GM23338 (cell line): Measurements from ENCODE around the gene PDRG1. TPM values are rescaled to one million over a fixed set of nuclear protein-coding genes. Genes with fewer than 3 reads are reported as not detected.

ENCODE experiments used
- ATAC-seq: fragments of 200-7000 bp; cut with Tn5 transposase; 3 replicates; pipeline ENCODE4 v1.9.1; 2020
- DNase-seq: peaks from one replicate; pipeline ENCODE4 v3.0.0-alpha.2; 2015; ENCODE audit warnings: low spot score
- H2AFZ ChIP-seq: fragments of 200-600 bp; sonication (generic); 2 replicates; pipeline ENCODE4 v1.8.0; 2016; ENCODE audit warnings: antibody characterized with exemption, mild to moderate bottlenecking, moderate library complexity
- H3F3A ChIP-seq: fragments of 200-600 bp; sonication (generic); replicated peaks from 2 replicates; pipeline ENCODE4 v1.8.0; 2017; ENCODE audit warnings: antibody characterized with exemption, mixed run types, low read depth
- H3K27ac ChIP-seq: fragments of 200-600 bp; sonication (generic); 2 replicates; pipeline ENCODE4 v1.6.1; 2016; ENCODE audit warnings: low read depth
- H3K27me3 ChIP-seq: fragments of 200-600 bp; sonication (generic); 2 replicates; pipeline ENCODE4 v1.8.0; 2016; ENCODE audit warnings: mild to moderate bottlenecking, mixed run types, moderate library complexity; ENCODE audit not compliant: insufficient read depth
- H3K36me3 ChIP-seq: fragments of 200-600 bp; sonication (generic); 2 replicates; pipeline ENCODE4 v1.8.0; 2016; ENCODE audit warnings: mild to moderate bottlenecking; ENCODE audit not compliant: insufficient read depth
- H3K4me1 ChIP-seq: fragments of 200-600 bp; sonication (generic); 2 replicates; pipeline ENCODE4 v1.8.0; 2016; ENCODE audit warnings: mild to moderate bottlenecking, moderate library complexity; ENCODE audit not compliant: insufficient read depth
- H3K4me2 ChIP-seq: fragments of 200-600 bp; sonication (generic); 2 replicates; pipeline ENCODE4 v1.7.1; 2017; ENCODE audit warnings: mixed run types
- H3K4me3 ChIP-seq: fragments of 200-600 bp; sonication (generic); 2 replicates; pipeline ENCODE4 v1.6.1; 2016; ENCODE audit warnings: mixed run types
- H3K79me2 ChIP-seq: fragments of 200-600 bp; sonication (generic); replicated peaks from 2 replicates; pipeline ENCODE4 v1.8.0; 2017; ENCODE audit warnings: mild to moderate bottlenecking; ENCODE audit not compliant: insufficient read depth
- H3K9me2 ChIP-seq: fragments of 200-600 bp; sonication (generic); 2 replicates; pipeline ENCODE4 v1.8.0; 2017; ENCODE audit not compliant: insufficient read depth
- H4K20me1 ChIP-seq: fragments of 200-600 bp; sonication (generic); replicated peaks from 2 replicates; pipeline ENCODE4 v1.8.0; 2017; ENCODE audit warnings: mild to moderate bottlenecking; ENCODE audit not compliant: insufficient read depth
- H3K27ac Mint-ChIP-seq: 2 replicates; pipeline ENCODE4 v1.8.0; 2020; ENCODE audit warnings: inconsistent platforms, mild to moderate bottlenecking, moderate library complexity, mixed read lengths
- H3K27me3 Mint-ChIP-seq: 3 replicates; pipeline ENCODE4 v1.8.0; 2022; ENCODE audit warnings: low read depth, mild to moderate bottlenecking, moderate library complexity, mixed read lengths, inconsistent platforms; ENCODE audit not compliant: insufficient read depth, poor library complexity
- H3K36me3 Mint-ChIP-seq: 3 replicates; pipeline ENCODE4 v1.8.0; 2021; ENCODE audit warnings: low read depth, mild to moderate bottlenecking, inconsistent platforms, moderate library complexity, mixed read lengths
- H3K4me1 Mint-ChIP-seq: 3 replicates; pipeline ENCODE4 v1.8.0; 2020; ENCODE audit warnings: mild to moderate bottlenecking, inconsistent platforms, mixed read lengths
- H3K4me3 Mint-ChIP-seq: 3 replicates; pipeline ENCODE4 v1.8.0; 2021; ENCODE audit warnings: moderate library complexity, mild to moderate bottlenecking, inconsistent platforms, mixed read lengths
- H3K9me3 Mint-ChIP-seq: 3 replicates; pipeline ENCODE4 v1.8.0; 2020; ENCODE audit warnings: moderate library complexity, mild to moderate bottlenecking, inconsistent platforms, mixed read lengths
- CREB1 ChIP-seq: fragments of 250-450 bp; sonication (Bioruptor Pico); IDR thresholded peaks from 2 replicates; pipeline ENCODE4 v1.5.0; 2020; ENCODE audit warnings: low read depth, mild to moderate bottlenecking, moderate library complexity
- ETS1 ChIP-seq: IDR thresholded peaks from 2 replicates; pipeline ENCODE4 v1.6.1; 2016; ENCODE audit warnings: antibody characterized with exemption
- EZH2phosphoT487 ChIP-seq: fragments of 200-600 bp; sonication (generic); IDR thresholded peaks from one replicate; pipeline ENCODE4 v1.8.1; 2018; ENCODE audit warnings: antibody characterized with exemption; ENCODE audit not compliant: unreplicated experiment
- JUNB ChIP-seq: IDR thresholded peaks from one replicate; pipeline ENCODE4 v1.6.1; 2016; ENCODE audit warnings: antibody characterized with exemption; ENCODE audit not compliant: unreplicated experiment
- NANOG ChIP-seq: IDR thresholded peaks from 2 replicates; pipeline ENCODE4 v1.6.1; 2016; ENCODE audit warnings: antibody characterized with exemption, borderline replicate concordance
- REST ChIP-seq: IDR thresholded peaks from one replicate; pipeline ENCODE4 v1.6.1; 2018; ENCODE audit warnings: antibody characterized with exemption; ENCODE audit not compliant: unreplicated experiment
- STAT1 ChIP-seq: IDR thresholded peaks from one replicate; pipeline ENCODE4 v1.6.1; 2016; ENCODE audit warnings: antibody characterized with exemption; ENCODE audit not compliant: unreplicated experiment
- ZNF114 ChIP-seq: fragments of 250-450 bp; sonication (Bioruptor Pico); IDR thresholded peaks from 2 replicates; pipeline ENCODE4 v1.5.0; 2020; ENCODE audit warnings: mild to moderate bottlenecking, moderate library complexity
- ZNF331 ChIP-seq: fragments of 250-450 bp; sonication (Bioruptor Pico); IDR thresholded peaks from 2 replicates; pipeline ENCODE4 v1.5.0; 2020; ENCODE audit warnings: low read depth, mild to moderate bottlenecking, moderate library complexity
- ZNF462 ChIP-seq: fragments of 250-450 bp; sonication (Bioruptor Pico); IDR thresholded peaks from 2 replicates; pipeline ENCODE4 v1.5.0; 2020; ENCODE audit warnings: mild to moderate bottlenecking, moderate library complexity
- polyA plus RNA-seq: library from polyadenylated mRNA; unstranded; fragments of >200 nt; fragmentation: Nextera tagmentation; extraction: Ambion mirVana; gene quantifications from 2 replicates; pipeline ENCODE4 v1.2.1, GENCODE V29; 2016
- total RNA-seq: library from RNA; depleted of rRNA; stranded (reverse); fragments of >200 nt; shearing (Covaris generic); gene quantifications from 2 replicates; pipeline ENCODE4 v1.2.3, GENCODE V29; 2014

Gene PDRG1
- total and polyA plus RNA-seq, 2 experiments from 2014 or later: 10.5 to 27.8 TPM

GRCh38 chr20:31922588-31922987 lies 29.3 kb downstream of the PDRG1 start:
- peaks cover 74% of the 10 kb centered on the region for H3K9me3 Mint-ChIP-seq
- H4K20me1 ChIP-seq: no peaks in the 10 kb centered on the region
- no peak overlapping the region for H3K4me2 ChIP-seq
- no peak overlapping the region for H3K4me3 ChIP-seq
- no peak for ATAC-seq
- H3K27me3 ChIP-seq: no peaks in the 10 kb centered on the region
- no peak overlapping the region for H3K27ac ChIP-seq
- no peaks in the 10 kb centered on the region for H3F3A ChIP-seq
- TF ChIP-seq REST (no peak), EZH2phosphoT487 (no peak), STAT1 (no peak), ZNF331 (CRISPR knock-in tag) (no peak), NANOG (no peak), JUNB (no peak), CREB1 (CRISPR knock-in tag) (no peak), ETS1 (no peak), ZNF462 (CRISPR knock-in tag) (no peak), ZNF114 (CRISPR knock-in tag) (no peak)
- peaks cover 31% of the 10 kb centered on the region for H3K4me1 Mint-ChIP-seq
- H3K27ac Mint-ChIP-seq: no peak overlapping the region
- no peak overlapping the region for H3K4me3 Mint-ChIP-seq
- H3K4me1 ChIP-seq: peaks cover 14% of the 10 kb centered on the region
- H3K79me2 ChIP-seq: no peaks in the 10 kb centered on the region
- H3K36me3 ChIP-seq: no peaks in the 10 kb centered on the region
- no peaks in the 10 kb centered on the region; the same call in 2 of the 3 replicates for H3K36me3 Mint-ChIP-seq
- no peak for DNase-seq
- peaks cover 31% of the 10 kb centered on the region for H3K27me3 Mint-ChIP-seq
- no peak overlapping the region for H2AFZ ChIP-seq
- H3K9me2 ChIP-seq: no peaks in the 10 kb centered on the region
